ENCODE measurements around the gene TMEM255B.
A peak's percentile ranks its signal among the peaks of the same experiment; 100 is the strongest.

- no peak for TF ChIP-seq CTCF (IDR thresholded peaks at IDR 0.05; ENCODE audit: low read depth, low read length)
- peak; percentile 0 for TF ChIP-seq POLR2A (IDR thresholded peaks at IDR 0.05; ENCODE audit: extremely low read depth, insufficient read length)
- TF ChIP-seq MAX (IDR thresholded peaks at IDR 0.05; ENCODE audit: low read depth, low read length) = peak; percentile 91
Observed at GRCh38 chr13:113742445-113743120, 16.4 kb upstream of the TMEM255B start.

All from NB4 (cell line).